ENCODE data around the gene LAMA1.

DNA sequence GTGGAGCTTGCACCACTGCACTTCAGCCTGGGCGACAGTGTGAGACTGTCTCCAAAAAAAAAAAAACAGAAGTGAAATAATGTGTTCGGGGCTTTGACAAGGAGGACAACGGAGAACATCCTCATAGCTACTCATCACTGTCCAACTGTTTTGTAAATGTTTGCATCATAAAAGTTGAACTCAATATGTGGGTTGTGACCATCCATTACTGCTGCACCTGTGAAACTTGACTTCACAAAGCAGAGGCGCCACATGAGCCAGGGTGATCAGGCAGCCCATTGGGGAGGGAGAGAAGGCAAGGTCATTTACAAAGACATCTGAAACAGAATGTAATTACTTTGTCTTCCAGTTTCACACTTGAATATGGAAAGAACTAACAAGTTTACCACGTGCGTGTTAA, 61.6 kb downstream of the LAMA1 start:
- TF ChIP-seq, protein P1, sequence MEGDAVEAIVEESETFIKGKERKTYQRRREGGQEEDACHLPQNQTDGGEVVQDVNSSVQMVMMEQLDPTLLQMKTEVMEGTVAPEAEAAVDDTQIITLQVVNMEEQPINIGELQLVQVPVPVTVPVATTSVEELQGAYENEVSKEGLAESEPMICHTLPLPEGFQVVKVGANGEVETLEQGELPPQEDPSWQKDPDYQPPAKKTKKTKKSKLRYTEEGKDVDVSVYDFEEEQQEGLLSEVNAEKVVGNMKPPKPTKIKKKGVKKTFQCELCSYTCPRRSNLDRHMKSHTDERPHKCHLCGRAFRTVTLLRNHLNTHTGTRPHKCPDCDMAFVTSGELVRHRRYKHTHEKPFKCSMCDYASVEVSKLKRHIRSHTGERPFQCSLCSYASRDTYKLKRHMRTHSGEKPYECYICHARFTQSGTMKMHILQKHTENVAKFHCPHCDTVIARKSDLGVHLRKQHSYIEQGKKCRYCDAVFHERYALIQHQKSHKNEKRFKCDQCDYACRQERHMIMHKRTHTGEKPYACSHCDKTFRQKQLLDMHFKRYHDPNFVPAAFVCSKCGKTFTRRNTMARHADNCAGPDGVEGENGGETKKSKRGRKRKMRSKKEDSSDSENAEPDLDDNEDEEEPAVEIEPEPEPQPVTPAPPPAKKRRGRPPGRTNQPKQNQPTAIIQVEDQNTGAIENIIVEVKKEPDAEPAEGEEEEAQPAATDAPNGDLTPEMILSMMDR (IDR thresholded peaks at IDR 0.05), result no peak
- no peak for TF ChIP-seq POLR2A (IDR thresholded peaks at IDR 0.05)
